Daoy (cell line): ENCODE results near the gene SKIC2. TPM values are rescaled to one million over a fixed set of nuclear protein-coding genes. Genes with fewer than 3 reads are reported as not detected.
A peak's percentile ranks its signal among the peaks of the same experiment; 100 is the strongest.

Source experiments
- DNase-seq: peaks from one replicate; pipeline ENCODE4 v3.0.0-alpha.2; 2015; ENCODE audit warnings: low read depth
- total RNA-seq: library from RNA; depleted of rRNA; stranded (reverse); fragments of >200 nt; shearing (Covaris generic); gene quantifications from 2 replicates; pipeline ENCODE4 v1.2.3, GENCODE V29; 2014

SKIC2 gene
- total RNA-seq, 1 experiment from 2014 or later = 59.7 TPM

DNA sequence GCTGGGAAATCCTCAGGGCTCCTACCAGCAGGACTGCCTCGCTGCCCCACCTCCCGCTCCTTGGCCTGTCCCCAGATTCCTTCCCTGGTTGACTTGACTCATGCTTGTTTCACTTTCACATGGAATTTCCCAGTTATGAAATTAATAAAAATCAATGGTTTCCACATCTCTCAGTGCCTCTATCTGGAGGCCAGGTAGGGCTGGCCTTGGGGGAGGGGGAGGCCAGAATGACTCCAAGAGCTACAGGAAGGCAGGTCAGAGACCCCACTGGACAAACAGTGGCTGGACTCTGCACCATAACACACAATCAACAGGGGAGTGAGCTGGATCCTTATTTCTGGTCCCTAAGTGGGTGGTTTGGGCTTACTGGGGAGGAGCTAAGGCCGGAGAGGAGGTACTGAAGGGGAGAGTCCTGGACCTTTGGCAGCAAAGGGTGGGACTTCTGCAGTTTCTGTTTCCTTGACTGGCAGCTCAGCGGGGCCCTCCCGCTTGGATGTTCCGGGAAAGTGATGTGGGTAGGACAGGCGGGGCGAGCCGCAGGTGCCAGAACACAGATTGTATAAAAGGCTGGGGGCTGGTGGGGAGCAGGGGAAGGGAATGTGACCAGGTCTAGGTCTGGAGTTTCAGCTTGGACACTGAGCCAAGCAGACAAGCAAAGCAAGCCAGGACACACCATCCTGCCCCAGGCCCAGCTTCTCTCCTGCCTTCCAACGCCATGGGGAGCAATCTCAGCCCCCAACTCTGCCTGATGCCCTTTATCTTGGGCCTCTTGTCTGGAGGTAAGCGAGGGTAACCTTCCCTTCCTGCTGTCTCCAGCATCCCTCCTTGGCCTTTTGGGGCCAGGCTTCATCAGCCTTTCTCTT lies 13.2 kb upstream of the SKIC2 start, which contains the start of gene CFB:
Gene CFB, plus strand, starts transcription at position 589 of the 863 bp plus-strand sequence. Its CDS starts 127 bp downstream, at position 716.
- DNase-seq = peak; percentile 92

- no peak for DNase-seq
Measured at GRCh38 chr6:31946370-31946885, 12.5 kb upstream of the SKIC2 start.

- DNase-seq = no peak
Measured at GRCh38 chr6:31947070-31947675, 11.8 kb upstream of the SKIC2 start.

DNA sequence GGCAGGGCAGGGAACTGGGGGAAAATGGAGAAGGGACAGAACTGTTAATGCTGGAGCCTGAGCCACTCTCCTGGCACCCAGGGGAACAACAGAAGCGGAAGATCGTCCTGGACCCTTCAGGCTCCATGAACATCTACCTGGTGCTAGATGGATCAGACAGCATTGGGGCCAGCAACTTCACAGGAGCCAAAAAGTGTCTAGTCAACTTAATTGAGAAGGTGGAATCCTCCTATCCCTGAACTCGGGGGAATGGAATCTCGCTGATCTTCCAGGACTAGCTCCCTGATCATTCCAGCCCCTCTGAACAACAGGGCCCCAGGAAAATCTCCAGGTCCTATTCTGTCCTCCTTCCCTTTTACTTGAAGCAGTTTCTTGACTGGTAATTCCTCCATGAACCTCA lies 11.1 kb upstream of the SKIC2 start:
- DNase-seq = no peak

DNA sequence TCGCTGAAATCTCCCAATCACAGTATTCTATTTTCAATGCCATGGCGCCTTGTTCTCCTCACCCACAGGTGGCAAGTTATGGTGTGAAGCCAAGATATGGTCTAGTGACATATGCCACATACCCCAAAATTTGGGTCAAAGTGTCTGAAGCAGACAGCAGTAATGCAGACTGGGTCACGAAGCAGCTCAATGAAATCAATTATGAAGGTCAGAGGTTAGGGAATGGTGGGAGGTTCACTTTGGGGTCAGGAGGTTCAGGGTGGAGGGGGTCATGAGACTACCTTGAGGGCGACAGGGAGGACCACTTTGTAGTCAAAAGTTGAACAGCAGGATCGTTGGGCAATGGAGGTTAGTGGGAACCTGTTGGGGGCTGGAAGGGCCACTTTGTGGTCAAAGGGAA lies 10.7 kb upstream of the SKIC2 start:
- no peak for DNase-seq

GRCh38 chr6:31948753-31949413 lies 10.1 kb upstream of the SKIC2 start:
- DNase-seq = peak; percentile 58

DNA sequence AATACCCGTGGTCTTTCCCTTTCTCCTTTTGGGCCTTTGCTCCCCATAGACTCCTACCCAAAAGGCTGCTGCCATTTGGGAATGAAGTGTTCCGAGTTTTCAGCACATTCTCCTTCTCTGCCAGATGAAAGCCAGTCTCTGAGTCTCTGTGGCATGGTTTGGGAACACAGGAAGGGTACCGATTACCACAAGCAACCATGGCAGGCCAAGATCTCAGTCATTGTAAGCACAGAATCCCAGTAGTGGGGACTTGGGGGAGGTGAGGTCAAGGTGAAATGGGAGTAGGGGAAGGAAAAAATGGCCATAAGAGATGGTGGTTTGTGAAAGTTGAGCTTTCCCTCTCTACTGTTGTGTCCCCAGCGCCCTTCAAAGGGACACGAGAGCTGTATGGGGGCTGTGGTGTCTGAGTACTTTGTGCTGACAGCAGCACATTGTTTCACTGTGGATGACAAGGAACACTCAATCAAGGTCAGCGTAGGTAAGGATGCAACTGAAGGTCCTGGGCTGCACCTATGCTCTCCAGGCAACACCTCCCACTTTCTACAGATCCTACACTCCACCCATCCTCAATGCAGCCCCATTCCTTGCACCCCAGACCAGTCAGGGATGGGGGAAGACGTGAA lies 8.9 kb upstream of the SKIC2 start:
- no peak for DNase-seq

GRCh38 chr6:31952140-31952805 lies 6.7 kb upstream of the SKIC2 start:
- DNase-seq = peak; percentile 68

GRCh38 chr6:31952890-31953289 lies 6.1 kb upstream of the SKIC2 start:
- no peak for DNase-seq

DNA sequence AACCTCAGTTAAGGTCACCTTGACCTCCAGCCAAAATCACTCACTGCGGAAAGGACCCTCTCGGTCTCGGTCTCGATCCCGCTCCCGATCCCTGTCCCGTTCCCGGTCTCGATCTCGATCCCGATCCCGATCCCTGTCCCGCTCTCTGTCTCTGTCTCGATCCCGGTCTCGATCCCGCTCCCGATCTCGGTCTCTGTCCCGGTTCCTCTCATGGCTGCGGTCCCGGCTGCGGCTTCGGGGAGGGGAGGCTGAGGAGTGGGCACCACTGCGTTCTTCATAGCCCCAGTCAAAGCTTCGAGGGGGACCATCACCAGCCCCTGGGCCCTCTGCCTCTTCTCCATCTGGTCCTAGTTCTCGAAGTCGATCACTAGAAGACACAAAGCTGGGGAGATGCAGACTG lies 4.5 kb upstream of the SKIC2 start:
- DNase-seq = no peak

DNA sequence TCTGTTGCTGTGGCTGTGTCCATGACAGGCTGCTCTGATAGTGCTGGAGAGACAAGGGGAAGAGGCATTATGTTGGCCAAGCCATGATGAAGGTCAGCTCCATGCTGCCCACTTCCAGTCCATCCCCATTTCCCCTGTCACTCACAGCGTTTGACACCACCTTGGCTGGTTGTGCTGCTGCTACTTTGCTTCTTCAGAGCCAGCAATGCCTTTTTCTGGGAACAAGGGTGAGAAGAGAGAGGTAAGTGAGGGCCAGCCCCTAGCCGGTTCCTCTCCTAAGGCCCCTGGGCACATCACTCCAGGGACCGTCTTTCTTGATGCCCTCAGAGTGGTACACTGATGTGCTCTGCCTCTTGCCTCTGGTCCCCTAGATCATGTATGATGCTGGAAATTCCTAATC lies 2.2 kb upstream of the SKIC2 start:
- no peak for DNase-seq

DNA sequence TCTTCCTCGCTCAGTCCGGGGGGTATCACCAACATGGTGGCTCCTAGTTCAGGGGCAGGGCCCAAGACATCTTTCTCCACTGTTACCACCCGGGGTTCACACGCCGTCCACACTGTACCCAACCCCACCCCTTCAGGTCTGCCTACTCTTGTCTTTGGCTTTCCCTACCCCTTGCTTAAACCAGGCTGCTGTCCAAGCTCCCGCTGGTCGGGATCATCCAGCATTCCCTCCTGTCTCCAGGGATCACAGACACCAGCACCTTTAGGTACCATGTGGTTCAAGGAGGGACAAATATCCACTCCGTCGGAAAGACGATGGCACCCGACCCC lies 599 bp upstream of the SKIC2 start:
- DNase-seq = no peak

DNA sequence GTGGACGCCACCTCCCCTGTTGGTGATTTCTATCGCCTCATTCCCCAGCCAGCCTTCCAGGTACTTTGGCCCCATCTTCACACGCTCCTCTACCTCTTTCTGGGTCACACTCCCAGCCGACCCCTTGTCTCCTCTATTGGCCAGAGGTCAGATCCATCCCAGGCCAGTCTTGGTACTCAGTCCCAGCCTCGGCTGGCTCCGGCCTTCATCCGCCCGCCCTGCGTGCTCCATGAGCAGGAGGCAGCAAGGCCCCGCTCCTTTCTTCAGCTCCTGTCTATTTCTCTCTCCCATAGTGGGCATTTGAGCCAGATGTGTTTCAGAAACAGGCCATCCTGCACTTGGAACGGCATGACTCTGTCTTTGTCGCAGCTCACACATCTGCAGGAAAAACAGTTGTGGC lies 2.6 kb downstream of the SKIC2 start:
- DNase-seq = no peak

DNA sequence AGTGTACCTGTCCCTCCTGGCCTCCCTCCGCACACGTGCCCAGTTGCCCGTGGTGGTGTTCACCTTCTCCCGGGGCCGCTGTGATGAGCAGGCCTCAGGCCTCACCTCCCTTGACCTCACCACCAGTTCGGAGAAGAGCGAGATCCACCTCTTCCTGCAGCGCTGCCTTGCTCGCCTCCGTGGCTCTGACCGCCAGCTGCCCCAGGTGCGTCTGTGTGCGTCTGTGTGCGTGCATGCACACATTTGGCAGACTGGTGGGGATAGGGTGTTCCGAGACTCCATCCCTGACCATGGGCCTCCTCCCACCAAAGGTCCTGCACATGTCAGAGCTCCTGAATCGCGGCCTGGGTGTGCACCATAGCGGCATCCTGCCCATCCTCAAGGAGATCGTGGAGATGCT lies 4.9 kb downstream of the SKIC2 start:
- DNase-seq = no peak

DNA sequence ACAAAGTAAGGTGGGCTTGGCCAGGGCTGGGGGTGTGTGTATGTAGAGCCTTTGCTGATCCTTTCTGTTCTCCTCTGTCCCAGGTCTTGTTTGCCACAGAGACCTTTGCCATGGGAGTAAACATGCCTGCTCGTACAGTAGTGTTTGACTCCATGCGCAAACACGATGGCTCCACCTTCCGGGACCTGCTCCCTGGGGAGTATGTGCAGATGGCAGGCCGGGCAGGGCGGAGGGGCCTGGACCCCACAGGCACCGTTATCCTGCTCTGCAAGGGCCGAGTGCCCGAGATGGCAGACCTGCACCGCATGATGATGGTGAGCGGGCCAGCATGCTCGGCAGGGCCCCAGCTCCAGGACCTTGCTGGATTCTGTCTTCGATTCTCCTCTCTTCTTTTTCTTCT lies 6.7 kb downstream of the SKIC2 start:
- DNase-seq = no peak

DNA sequence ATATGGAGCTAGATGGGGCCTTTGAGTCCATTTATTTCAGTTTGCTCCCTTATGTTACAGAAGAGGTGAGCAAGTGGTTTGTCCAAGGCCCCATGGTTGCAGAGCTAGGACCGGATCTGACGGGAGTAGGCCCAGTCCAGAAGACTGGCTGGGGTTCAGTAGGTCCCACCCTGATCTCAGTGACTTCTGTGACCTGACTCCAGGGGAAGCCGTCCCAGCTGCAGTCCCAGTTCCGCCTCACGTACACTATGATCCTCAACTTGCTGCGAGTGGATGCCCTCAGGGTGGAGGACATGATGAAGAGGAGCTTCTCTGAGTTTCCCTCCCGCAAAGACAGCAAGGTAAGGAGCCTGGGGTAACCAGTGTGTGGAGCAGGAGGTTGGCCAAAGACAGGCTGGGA lies 7.5 kb downstream of the SKIC2 start:
- no peak for DNase-seq

- DNase-seq = no peak
Measured at GRCh38 chr6:31966997-31967925, 8.3 kb downstream of the SKIC2 start.

- no peak for DNase-seq
Measured at GRCh38 chr6:31967926-31968320, 8.9 kb downstream of the SKIC2 start.

DNA sequence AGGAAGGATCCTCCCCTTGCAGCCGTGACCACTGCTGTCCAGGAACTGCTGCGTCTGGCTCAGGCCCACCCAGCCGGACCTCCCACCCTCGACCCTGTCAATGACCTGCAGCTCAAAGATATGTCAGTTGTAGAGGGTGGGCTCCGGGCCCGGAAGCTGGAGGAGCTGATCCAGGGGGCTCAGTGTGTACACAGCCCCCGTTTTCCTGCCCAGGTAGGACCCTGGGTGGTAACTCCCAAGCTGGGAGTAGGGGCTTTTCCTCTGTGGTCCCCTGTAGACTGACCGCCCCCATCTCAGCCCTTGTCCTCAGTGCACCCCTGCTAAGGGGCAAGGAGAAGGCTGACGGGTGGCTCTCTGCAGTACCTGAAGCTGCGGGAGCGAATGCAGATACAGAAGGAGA lies 9.4 kb downstream of the SKIC2 start:
- DNase-seq = no peak
